Measurements from ENCODE around the gene PET117.

PET117 gene

DNA sequence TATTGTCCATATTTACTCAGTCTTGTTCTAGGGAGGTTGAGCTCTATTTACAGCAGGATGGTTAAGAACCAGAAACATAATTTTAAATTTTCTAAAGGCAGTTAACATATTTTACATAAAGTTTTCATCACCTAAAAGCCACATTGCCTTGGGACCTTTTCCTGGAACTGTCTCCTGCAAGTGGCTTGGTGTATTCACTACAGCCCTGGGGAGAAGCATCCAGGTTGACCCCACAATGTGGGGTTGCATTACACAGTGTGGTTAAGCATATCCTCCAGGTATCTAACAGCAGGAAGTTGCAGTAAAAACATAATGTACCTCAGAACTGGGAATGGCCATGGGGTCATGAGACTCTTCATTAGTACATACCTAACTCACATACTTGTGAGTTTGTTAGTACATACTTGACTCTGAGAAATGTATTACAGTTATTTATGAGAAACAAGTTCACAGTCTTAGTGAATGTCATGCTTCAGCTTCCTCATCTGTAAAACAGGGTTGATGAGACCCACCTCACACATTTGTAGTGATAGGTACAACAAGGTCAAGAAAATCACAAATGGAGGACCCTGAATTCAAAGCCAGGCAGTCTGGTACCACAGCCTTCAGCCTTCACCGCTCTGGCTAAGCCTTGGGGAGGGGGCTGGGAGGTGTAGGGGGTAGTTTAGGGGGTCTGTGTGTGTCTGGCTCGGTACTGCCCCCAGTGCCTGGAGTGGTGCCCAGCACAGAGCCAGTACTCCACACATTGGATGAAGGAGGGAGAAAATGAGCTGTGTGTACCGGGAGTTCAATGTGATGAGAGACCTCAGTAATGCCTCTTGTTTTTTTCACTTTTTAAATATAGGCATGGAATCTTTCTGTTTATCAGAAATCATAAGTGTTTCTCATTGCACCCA, 52.9 kb downstream of the PET117 start:
- Histone ChIP-seq H3K27me3 (ENCODE audit: insufficient read depth, poor library complexity, severe bottlenecking) (no peaks in the 10 kb centered on the region), H3K27ac (replicated peaks) (no peak overlapping the region), H3K4me3 (replicated peaks; ENCODE audit: insufficient read depth, low read length) (no peak overlapping the region)
- no peak for DNase-seq (ENCODE audit: low read depth in 1 of 2, low spot score in 1 of 2)
- no peak for TF ChIP-seq GABPA (IDR thresholded peaks at IDR 0.05; ENCODE audit: low read depth)
- TF ChIP-seq, protein P1, sequence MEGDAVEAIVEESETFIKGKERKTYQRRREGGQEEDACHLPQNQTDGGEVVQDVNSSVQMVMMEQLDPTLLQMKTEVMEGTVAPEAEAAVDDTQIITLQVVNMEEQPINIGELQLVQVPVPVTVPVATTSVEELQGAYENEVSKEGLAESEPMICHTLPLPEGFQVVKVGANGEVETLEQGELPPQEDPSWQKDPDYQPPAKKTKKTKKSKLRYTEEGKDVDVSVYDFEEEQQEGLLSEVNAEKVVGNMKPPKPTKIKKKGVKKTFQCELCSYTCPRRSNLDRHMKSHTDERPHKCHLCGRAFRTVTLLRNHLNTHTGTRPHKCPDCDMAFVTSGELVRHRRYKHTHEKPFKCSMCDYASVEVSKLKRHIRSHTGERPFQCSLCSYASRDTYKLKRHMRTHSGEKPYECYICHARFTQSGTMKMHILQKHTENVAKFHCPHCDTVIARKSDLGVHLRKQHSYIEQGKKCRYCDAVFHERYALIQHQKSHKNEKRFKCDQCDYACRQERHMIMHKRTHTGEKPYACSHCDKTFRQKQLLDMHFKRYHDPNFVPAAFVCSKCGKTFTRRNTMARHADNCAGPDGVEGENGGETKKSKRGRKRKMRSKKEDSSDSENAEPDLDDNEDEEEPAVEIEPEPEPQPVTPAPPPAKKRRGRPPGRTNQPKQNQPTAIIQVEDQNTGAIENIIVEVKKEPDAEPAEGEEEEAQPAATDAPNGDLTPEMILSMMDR (IDR thresholded peaks at IDR 0.05; ENCODE audit: insufficient read depth, low read length): no peak
- TF ChIP-seq SPI1 (IDR thresholded peaks at IDR 0.05; ENCODE audit: borderline replicate concordance, low read depth): no peak
- no peak for TF ChIP-seq POLR2AphosphoS5 (IDR thresholded peaks at IDR 0.05; ENCODE audit: low read depth)

- no peaks in the 10 kb centered on the region for H3K27me3 ChIP-seq (ENCODE audit: insufficient read depth, poor library complexity, severe bottlenecking)
- TF ChIP-seq, protein P1 (IDR thresholded peaks at IDR 0.05; ENCODE audit: insufficient read depth, low read length): no peak
- no peak for TF ChIP-seq SPI1 (IDR thresholded peaks at IDR 0.05; ENCODE audit: borderline replicate concordance, low read depth)
- no peak for TF ChIP-seq GABPA (IDR thresholded peaks at IDR 0.05; ENCODE audit: low read depth)
- TF ChIP-seq, protein P2, sequence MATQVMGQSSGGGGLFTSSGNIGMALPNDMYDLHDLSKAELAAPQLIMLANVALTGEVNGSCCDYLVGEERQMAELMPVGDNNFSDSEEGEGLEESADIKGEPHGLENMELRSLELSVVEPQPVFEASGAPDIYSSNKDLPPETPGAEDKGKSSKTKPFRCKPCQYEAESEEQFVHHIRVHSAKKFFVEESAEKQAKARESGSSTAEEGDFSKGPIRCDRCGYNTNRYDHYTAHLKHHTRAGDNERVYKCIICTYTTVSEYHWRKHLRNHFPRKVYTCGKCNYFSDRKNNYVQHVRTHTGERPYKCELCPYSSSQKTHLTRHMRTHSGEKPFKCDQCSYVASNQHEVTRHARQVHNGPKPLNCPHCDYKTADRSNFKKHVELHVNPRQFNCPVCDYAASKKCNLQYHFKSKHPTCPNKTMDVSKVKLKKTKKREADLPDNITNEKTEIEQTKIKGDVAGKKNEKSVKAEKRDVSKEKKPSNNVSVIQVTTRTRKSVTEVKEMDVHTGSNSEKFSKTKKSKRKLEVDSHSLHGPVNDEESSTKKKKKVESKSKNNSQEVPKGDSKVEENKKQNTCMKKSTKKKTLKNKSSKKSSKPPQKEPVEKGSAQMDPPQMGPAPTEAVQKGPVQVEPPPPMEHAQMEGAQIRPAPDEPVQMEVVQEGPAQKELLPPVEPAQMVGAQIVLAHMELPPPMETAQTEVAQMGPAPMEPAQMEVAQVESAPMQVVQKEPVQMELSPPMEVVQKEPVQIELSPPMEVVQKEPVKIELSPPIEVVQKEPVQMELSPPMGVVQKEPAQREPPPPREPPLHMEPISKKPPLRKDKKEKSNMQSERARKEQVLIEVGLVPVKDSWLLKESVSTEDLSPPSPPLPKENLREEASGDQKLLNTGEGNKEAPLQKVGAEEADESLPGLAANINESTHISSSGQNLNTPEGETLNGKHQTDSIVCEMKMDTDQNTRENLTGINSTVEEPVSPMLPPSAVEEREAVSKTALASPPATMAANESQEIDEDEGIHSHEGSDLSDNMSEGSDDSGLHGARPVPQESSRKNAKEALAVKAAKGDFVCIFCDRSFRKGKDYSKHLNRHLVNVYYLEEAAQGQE (IDR thresholded peaks at IDR 0.05; ENCODE audit: insufficient replicate concordance, low read depth): no peak
- no peak for TF ChIP-seq POLR2AphosphoS5 (IDR thresholded peaks at IDR 0.05; ENCODE audit: low read depth)
- no peak overlapping the region for H3K4me3 ChIP-seq (replicated peaks; ENCODE audit: insufficient read depth, low read length)
- no peak overlapping the region for H3K27ac ChIP-seq (replicated peaks)
- no peak for DNase-seq (ENCODE audit: low read depth in 1 of 2, low spot score in 1 of 2)
Measured at GRCh38 chr20:18191306-18191705, 53.6 kb downstream of the PET117 start.
